ENCODE results near the gene TGFBR3L. TPM values are rescaled to one million over a fixed set of nuclear protein-coding genes. Genes with fewer than 3 reads are reported as not detected.
A peak's percentile ranks its signal among the peaks of the same experiment; 100 is the strongest.

The TGFBR3L gene
- total RNA-seq, 1 experiment from 2014 or later = 4.1 TPM

GRCh38 chr19:7924241-7924640 is 9.6 kb downstream of the TGFBR3L start (continued):
- no peak for TF ChIP-seq PRDM15 (CRISPR knock-in tag; IDR thresholded peaks at IDR 0.05)
- TF ChIP-seq ATF1 (CRISPR knock-in tag; IDR thresholded peaks at IDR 0.05) = no peak
- TF ChIP-seq, protein P1, sequence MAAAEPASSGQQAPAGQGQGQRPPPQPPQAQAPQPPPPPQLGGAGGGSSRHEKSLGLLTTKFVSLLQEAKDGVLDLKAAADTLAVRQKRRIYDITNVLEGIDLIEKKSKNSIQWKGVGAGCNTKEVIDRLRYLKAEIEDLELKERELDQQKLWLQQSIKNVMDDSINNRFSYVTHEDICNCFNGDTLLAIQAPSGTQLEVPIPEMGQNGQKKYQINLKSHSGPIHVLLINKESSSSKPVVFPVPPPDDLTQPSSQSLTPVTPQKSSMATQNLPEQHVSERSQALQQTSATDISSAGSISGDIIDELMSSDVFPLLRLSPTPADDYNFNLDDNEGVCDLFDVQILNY (CRISPR knock-in tag; IDR thresholded peaks at IDR 0.05) = no peak

- no peak overlapping the region for H3K27ac Mint-ChIP-seq
- peaks cover 5% of the 10 kb centered on the region for H3K27me3 Mint-ChIP-seq (ENCODE audit: low read depth)
- DNase-seq (ENCODE audit: low spot score) (no peak), ATAC-seq (no peak)
- H3K9me3 Mint-ChIP-seq = no peaks in the 10 kb centered on the region
- peaks cover 7% of the 10 kb centered on the region for H3K4me1 Mint-ChIP-seq
- TF ChIP-seq E2F4 (CRISPR knock-in tag; IDR thresholded peaks at IDR 0.05; ENCODE audit: borderline replicate concordance, low read depth) (no peak), ATF1 (CRISPR knock-in tag; IDR thresholded peaks at IDR 0.05) (no peak), GTF2I (CRISPR knock-in tag; conservative IDR thresholded peaks at IDR 0.05) (no peak), ZSCAN18 (CRISPR knock-in tag; IDR thresholded peaks at IDR 0.05) (no peak), ZNF121 (CRISPR knock-in tag; IDR thresholded peaks at IDR 0.05) (peak; percentile 29; the same call in 1 of the 2 replicates), NFYB (CRISPR knock-in tag; conservative IDR thresholded peaks at IDR 0.05; ENCODE audit: low read depth) (no peak), ETV6 (CRISPR knock-in tag; IDR thresholded peaks at IDR 0.05) (no peak), CBFB (CRISPR knock-in tag; IDR thresholded peaks at IDR 0.05; ENCODE audit: low read depth) (no peak)
- POLR2A ChIA-PET = interaction anchor here (0.6 kb wide), 1 partner anchor 895 kb away, joined by 4 read pairs; no protein-coding TSS in a partner anchor
- H3K36me3 Mint-ChIP-seq = no peaks in the 10 kb centered on the region
- CTCF ChIA-PET = interaction anchor here (0.7 to 2.9 kb wide), 6 partner anchors 19 to 71 kb away, joined by 3 to 11 read pairs (median 4); partner anchors contain the start of genes MAP2K7 and TIMM44
- peak overlapping the region; percentile 35; the same call in 1 of the 2 replicates for H3K4me3 Mint-ChIP-seq
These were observed 10.1 kb downstream of the TGFBR3L start for GRCh38 chr19:7924651-7925170.

GRCh38 chr19:7925171-7925851 is 10.7 kb downstream of the TGFBR3L start:
- Mint-ChIP-seq H3K4me1 (peaks cover 4% of the 10 kb centered on the region; the same call in 1 of the 2 replicates), H3K27me3 (ENCODE audit: low read depth) (no peaks in the 10 kb centered on the region), H3K4me3 (peak overlapping the region; percentile 79), H3K9me3 (no peaks in the 10 kb centered on the region), H3K27ac (no peak overlapping the region; the same call in 1 of the 2 replicates), H3K36me3 (no peaks in the 10 kb centered on the region)
- DNase-seq (ENCODE audit: low spot score) (peak; percentile 97), ATAC-seq (peak; percentile 36)
- POLR2A ChIA-PET = no interaction called here
- CTCF ChIA-PET = no interaction called here
- TF ChIP-seq JAZF1 (CRISPR knock-in tag; IDR thresholded peaks at IDR 0.05) = no peak
- TF ChIP-seq, protein P2, sequence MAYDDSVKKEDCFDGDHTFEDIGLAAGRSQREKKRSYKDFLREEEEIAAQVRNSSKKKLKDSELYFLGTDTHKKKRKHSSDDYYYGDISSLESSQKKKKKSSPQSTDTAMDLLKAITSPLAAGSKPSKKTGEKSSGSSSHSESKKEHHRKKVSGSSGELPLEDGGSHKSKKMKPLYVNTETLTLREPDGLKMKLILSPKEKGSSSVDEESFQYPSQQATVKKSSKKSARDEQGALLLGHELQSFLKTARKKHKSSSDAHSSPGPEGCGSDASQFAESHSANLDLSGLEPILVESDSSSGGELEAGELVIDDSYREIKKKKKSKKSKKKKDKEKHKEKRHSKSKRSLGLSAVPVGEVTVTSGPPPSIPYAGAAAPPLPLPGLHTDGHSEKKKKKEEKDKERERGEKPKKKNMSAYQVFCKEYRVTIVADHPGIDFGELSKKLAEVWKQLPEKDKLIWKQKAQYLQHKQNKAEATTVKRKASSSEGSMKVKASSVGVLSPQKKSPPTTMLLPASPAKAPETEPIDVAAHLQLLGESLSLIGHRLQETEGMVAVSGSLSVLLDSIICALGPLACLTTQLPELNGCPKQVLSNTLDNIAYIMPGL (CRISPR knock-in tag; IDR thresholded peaks at IDR 0.05) = peak; percentile 88
- TF ChIP-seq, protein P3, sequence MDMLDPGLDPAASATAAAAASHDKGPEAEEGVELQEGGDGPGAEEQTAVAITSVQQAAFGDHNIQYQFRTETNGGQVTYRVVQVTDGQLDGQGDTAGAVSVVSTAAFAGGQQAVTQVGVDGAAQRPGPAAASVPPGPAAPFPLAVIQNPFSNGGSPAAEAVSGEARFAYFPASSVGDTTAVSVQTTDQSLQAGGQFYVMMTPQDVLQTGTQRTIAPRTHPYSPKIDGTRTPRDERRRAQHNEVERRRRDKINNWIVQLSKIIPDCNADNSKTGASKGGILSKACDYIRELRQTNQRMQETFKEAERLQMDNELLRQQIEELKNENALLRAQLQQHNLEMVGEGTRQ (CRISPR knock-in tag; IDR thresholded peaks at IDR 0.05) = peak; percentile 48
- peak; percentile 51; the same call in 1 of the 2 replicates for TF ChIP-seq ATF1 (CRISPR knock-in tag; IDR thresholded peaks at IDR 0.05)
- 0 out of 2 replicates have a peak, but pooled peaks have one; percentile 57 for TF ChIP-seq STAT6 (CRISPR knock-in tag; conservative IDR thresholded peaks at IDR 0.05; ENCODE audit: low read depth)
- TF ChIP-seq E2F4 (CRISPR knock-in tag; IDR thresholded peaks at IDR 0.05; ENCODE audit: borderline replicate concordance, low read depth) = peak; percentile 80; the same call in 1 of the 2 replicates
